Muscle of leg (tissue), 11 donors: ENCODE measurements around the gene DLG1. TPM values are rescaled to one million over a fixed set of nuclear protein-coding genes. Genes with fewer than 3 reads are reported as not detected.
A peak's percentile ranks its signal among the peaks of the same experiment; 100 is the strongest.

Experiments used
- DNase-seq: peaks from one replicate; pipeline ENCODE4 v3.0.0; 2013
- H3K27ac ChIP-seq: one replicate; pipeline ENCODE4 v1.5.1; 2013; ENCODE audit warnings: mild to moderate bottlenecking, low read length, control low read depth
- H3K27me3 ChIP-seq: one replicate; pipeline ENCODE4 v1.6.1; 2013; ENCODE audit warnings: low read length; ENCODE audit not compliant: control insufficient read depth, insufficient read depth
- H3K36me3 ChIP-seq: one replicate; pipeline ENCODE4 v1.6.1; 2013; ENCODE audit warnings: low read length; ENCODE audit not compliant: control insufficient read depth, insufficient read depth
- H3K4me1 ChIP-seq: one replicate; pipeline ENCODE4 v1.6.1; 2013; ENCODE audit warnings: low read length; ENCODE audit not compliant: control insufficient read depth, insufficient read depth
- H3K4me3 ChIP-seq: one replicate; pipeline ENCODE4 v1.5.1; 2013; ENCODE audit warnings: low read length, control low read depth
- H3K9me3 ChIP-seq: replicated peaks from 2 replicates; pipeline ENCODE4 v1.6.1; 2013; ENCODE audit warnings: low read depth, low read length; ENCODE audit not compliant: control insufficient read depth
- WGBS: methylation state at CpG from one replicate; pipeline ENCODE4 v1.1.5; 2013; ENCODE audit warnings: missing lambda C conversion rate; ENCODE audit not compliant: insufficient coverage; 5-methylcytosine and 5-hydroxymethylcytosine counted together
- polyA plus RNA-seq, 8 donors: library from polyadenylated mRNA; unstranded; fragments of 120-200 nt; gene quantifications; one replicate each; pipeline versions ENCODE4 v1.2.1 to v1.2.3, GENCODE V29; 2013; ENCODE audit warnings: inconsistent platforms in 1 of 8, low replicate concordance in 1 of 8; ENCODE audit not compliant: insufficient read length in 8 of 8, insufficient read depth in 1 of 8
- total RNA-seq: library from RNA; stranded (reverse); fragments of 120-200 nt; gene quantifications from one replicate; pipeline ENCODE4 v1.2.4, GENCODE V29; 2013

The DLG1 gene
- total and polyA plus RNA-seq, 9 donors = 27.7 to 47.3 (median 39.0) TPM

DNA sequence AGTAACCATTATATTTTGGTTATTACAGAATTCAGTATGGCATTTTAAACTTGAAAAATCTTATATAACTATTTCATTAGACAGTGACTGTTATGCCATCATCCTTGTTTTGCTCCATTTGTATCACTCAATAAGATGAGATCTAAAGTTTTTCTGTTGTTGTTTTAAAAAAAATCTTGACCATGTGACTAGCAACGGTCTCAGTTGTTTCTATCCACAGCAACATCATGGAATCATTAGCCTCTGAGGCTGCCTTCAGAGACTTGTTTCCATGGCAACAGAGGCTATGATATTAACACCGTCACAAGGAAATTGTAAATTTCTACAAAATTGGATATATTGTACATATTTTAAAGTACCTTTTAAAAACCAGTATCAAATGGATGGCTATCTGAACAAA, 129.8 kb downstream of the DLG1 start:
- H3K4me3 ChIP-seq = no peak overlapping the region
- no peaks in the 10 kb centered on the region for H3K27me3 ChIP-seq
- H3K27ac ChIP-seq = peak overlapping the region; percentile 91
- H3K4me1 ChIP-seq = peaks cover 3% of the 10 kb centered on the region
- no peaks in the 10 kb centered on the region for H3K9me3 ChIP-seq
- WGBS = no CpG with 5 or more reads among the region's 2 CpGs
- H3K36me3 ChIP-seq = no peaks in the 10 kb centered on the region
- peak; percentile 98 for DNase-seq

DNA sequence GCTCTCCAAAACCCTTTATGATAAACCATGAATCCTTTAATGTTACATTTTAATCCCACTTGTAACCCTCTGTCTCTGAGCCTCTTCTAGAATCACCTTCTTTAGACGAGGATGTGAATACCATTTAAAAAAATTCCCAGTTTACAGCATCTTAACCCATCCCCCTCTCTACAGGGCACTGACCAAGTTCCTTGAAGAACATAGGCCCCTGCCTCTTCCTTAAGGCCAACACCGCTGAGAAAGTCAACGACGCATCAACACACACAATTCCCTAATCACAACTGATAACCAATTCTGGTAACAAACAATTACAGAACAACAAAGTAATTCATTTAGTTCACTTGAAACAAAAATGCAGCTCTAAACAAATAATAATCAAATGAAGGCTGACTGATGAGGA, 130.3 kb downstream of the DLG1 start:
- H3K27me3 ChIP-seq = no peaks in the 10 kb centered on the region
- WGBS = 71% methylated on average over 4 of the region's 4 CpGs
- no peaks in the 10 kb centered on the region for H3K36me3 ChIP-seq
- no peaks in the 10 kb centered on the region for H3K9me3 ChIP-seq
- no peak overlapping the region for H3K4me3 ChIP-seq
- peak overlapping the region; percentile 88 for H3K27ac ChIP-seq
- H3K4me1 ChIP-seq = peaks cover 3% of the 10 kb centered on the region
- DNase-seq = peak; percentile 16

DNA sequence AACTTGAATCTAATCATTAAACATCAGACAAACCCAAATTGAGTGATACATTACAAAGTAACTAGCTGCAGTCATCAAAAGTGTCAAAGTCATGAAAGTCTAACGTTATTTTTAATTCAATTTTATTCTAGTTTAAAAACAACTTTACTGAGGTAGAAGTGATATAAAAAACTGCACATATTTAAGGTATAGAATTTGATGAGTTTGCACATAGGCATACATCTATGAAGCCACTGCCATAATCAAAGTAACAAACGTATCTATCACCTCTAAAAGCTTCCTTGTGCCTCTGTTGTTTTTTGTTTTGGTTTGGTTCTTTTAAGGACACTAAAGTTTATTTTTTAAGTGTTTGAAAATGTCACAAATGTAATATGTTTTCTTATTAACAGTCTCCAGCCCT, 130.9 kb downstream of the DLG1 start:
- no peak for DNase-seq
- Histone ChIP-seq H3K36me3 (no peaks in the 10 kb centered on the region), H3K4me3 (no peak overlapping the region), H3K9me3 (no peaks in the 10 kb centered on the region), H3K27me3 (no peaks in the 10 kb centered on the region), H3K4me1 (peaks cover 3% of the 10 kb centered on the region), H3K27ac (peak overlapping the region; percentile 88)
- WGBS = no CpG with 5 or more reads among the region's 2 CpGs

DNA sequence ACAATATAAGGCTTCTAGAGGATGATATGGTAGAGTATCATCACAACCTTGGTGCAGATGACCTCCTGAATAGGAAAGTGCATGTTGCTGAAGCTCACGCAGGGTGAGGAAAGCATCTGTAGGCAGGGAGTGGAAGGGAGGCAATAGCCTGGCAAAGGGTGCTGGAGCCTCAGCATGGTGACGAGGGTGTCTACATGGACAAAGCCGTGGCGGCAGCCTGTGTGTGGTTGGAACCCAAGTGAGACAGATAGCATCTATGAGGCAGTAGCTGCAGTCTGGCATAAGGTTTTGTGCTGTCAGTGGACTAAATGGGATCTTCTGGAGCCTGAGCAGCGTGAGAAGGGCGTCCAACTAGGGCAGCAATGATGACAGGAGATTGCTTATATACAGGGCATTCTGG, 132.5 kb downstream of the DLG1 start:
- no peak overlapping the region for H3K4me3 ChIP-seq
- H3K36me3 ChIP-seq = no peaks in the 10 kb centered on the region
- H3K4me1 ChIP-seq = peaks cover 3% of the 10 kb centered on the region
- no peaks in the 10 kb centered on the region for H3K27me3 ChIP-seq
- no peak overlapping the region for H3K27ac ChIP-seq
- no peak for DNase-seq
- H3K9me3 ChIP-seq = no peaks in the 10 kb centered on the region
- WGBS = 98% methylated on average over 6 of the region's 6 CpGs

DNA sequence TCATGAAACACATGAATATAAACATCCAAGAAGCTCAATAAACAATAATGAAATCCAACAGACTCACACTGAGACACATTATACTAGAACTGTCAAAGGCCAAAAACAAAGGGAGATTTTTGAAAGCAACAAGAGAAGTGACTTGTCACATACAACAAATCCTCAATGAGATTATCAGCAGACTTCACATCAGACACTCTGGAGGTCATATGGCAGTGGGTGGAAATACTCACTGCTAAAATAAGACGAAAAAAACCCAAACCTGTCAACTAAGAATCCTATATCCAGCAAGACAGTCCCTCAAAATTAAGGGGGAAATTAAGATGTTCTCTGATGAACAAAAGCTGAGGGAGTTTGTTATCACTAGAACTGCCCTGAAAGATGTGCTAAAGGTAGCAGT, 143.4 kb downstream of the DLG1 start:
- Histone ChIP-seq H3K9me3 (peaks cover 8% of the 10 kb centered on the region), H3K36me3 (no peaks in the 10 kb centered on the region), H3K27ac (no peak overlapping the region), H3K4me1 (no peaks in the 10 kb centered on the region), H3K27me3 (no peaks in the 10 kb centered on the region), H3K4me3 (no peak overlapping the region)
- WGBS = no CpG with 5 or more reads among the region's 1 CpG
- no peak for DNase-seq

DNA sequence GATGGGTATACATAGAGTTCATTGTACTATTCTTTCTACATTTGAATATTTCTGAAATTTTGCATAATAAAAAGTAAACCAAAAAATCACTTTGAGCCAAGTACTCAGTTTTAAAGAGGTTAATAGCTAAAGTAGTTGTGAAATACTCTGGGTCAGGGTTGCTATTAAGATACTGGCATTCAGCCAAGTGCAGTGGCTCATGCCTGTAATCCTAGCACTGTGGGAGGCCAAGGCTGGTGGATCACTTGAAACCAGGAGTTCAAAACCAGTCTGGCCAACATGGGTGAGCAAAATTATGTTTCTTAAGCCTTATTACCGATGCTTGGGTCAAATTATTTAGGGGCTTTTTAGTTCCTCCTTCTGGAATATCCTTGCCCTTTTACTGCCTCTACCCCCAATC, 146.8 kb downstream of the DLG1 start:
- no CpG with 5 or more reads among the region's 1 CpG for WGBS
- no peaks in the 10 kb centered on the region for H3K4me1 ChIP-seq
- DNase-seq = peak; percentile 39
- peaks cover 8% of the 10 kb centered on the region for H3K9me3 ChIP-seq
- no peaks in the 10 kb centered on the region for H3K27me3 ChIP-seq
- H3K36me3 ChIP-seq = no peaks in the 10 kb centered on the region
- H3K4me3 ChIP-seq = no peak overlapping the region
- H3K27ac ChIP-seq = no peak overlapping the region

DNA sequence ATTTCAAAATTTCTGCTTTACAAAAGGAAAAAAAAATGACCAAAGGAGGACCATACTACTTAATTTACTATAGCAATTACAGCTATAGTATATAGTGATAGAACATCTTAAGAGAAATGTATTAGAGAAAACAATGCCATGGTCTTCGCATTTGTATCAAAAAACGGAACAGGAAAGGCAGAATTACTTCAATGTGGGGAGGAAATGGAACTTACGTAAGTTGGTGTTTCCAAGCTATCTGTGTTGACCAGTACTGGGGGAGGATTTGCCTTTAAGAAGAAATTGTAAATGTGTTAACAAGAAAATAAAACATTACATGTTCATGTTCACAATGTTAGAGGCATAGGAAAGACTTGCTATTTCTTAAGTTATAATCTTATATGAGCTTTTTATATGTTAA, 148.9 kb downstream of the DLG1 start:
- no peaks in the 10 kb centered on the region for H3K9me3 ChIP-seq
- no peaks in the 10 kb centered on the region for H3K36me3 ChIP-seq
- H3K27me3 ChIP-seq = no peaks in the 10 kb centered on the region
- peak; percentile 47 for DNase-seq
- no peaks in the 10 kb centered on the region for H3K4me1 ChIP-seq
- WGBS = 90% methylated on average over 2 of the region's 3 CpGs
- no peak overlapping the region for H3K4me3 ChIP-seq
- H3K27ac ChIP-seq = no peak overlapping the region

DNA sequence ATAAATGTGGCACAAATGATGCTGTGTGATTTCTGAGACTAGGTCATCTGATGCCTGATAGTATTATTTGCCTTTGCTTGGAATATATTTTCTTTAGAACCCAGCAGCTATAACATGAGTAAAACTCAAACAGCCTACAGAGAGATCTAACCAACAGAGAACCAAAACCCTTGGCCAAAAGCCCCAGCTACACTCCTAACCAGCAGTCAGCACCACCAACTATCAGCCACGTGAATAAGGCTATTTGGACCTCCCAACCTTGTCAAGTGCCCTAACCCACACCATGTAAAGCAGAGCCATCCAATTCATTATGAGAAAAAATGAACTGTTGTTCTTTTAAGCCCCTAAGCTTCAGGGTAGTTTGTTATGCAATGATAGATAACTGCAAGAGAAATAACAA, 154.2 kb downstream of the DLG1 start:
- DNase-seq = no peak
- Histone ChIP-seq H3K27me3 (no peaks in the 10 kb centered on the region), H3K4me1 (no peaks in the 10 kb centered on the region), H3K27ac (no peak overlapping the region), H3K9me3 (no peaks in the 10 kb centered on the region), H3K4me3 (no peak overlapping the region), H3K36me3 (peaks cover 6% of the 10 kb centered on the region)
- WGBS = no CpG with 5 or more reads among the region's 1 CpG

DNA sequence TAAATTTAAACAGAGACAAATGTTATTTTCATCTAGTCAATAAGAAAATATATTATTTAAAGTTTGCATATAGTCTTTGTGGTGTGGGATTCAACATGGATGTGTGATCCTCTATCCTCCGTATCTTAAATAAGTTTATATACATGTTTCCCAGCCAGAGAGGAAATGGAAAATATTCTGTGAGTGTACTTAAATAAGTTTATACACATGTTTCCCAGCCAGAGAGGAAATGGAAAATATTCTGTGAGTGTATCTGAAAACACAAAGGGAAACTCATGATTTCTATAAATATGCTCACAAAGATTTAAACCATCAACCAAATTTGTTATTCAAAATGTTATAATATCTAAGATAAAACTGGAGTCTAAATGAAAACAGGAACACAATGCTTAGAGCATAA, 158.8 kb downstream of the DLG1 start:
- H3K4me1 ChIP-seq = no peaks in the 10 kb centered on the region
- no peaks in the 10 kb centered on the region for H3K27me3 ChIP-seq
- DNase-seq = peak; percentile 73
- WGBS = no CpG with 5 or more reads among the region's 1 CpG
- peaks cover 19% of the 10 kb centered on the region for H3K36me3 ChIP-seq
- no peaks in the 10 kb centered on the region for H3K9me3 ChIP-seq
- peak overlapping the region; percentile 57 for H3K27ac ChIP-seq
- H3K4me3 ChIP-seq = no peak overlapping the region

DNA sequence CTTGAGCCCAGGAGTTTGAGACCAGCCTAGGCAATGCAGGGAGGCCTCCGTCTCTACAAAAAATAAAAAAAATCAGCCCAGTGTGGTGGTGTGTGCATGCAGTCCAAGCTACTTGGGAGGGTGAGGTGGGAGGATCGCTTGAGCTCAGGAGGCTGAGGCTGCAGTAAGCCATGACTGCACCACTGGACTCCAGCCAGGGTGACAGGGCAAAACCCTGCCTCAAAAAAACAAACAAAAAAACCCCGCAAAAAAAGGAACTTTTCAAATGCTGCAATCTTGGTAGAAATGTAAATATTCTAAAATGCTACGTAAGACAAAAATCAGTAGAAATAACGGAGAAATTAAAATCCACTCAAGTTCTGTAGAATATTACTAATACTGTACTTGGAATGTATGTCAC, 160.7 kb downstream of the DLG1 start:
- Histone ChIP-seq H3K27me3 (no peaks in the 10 kb centered on the region), H3K27ac (no peak overlapping the region), H3K9me3 (no peaks in the 10 kb centered on the region), H3K36me3 (peaks cover 23% of the 10 kb centered on the region), H3K4me3 (no peak overlapping the region), H3K4me1 (no peaks in the 10 kb centered on the region)
- peak; percentile 36 for DNase-seq
- WGBS = no CpG with 5 or more reads among the region's 5 CpGs

DNA sequence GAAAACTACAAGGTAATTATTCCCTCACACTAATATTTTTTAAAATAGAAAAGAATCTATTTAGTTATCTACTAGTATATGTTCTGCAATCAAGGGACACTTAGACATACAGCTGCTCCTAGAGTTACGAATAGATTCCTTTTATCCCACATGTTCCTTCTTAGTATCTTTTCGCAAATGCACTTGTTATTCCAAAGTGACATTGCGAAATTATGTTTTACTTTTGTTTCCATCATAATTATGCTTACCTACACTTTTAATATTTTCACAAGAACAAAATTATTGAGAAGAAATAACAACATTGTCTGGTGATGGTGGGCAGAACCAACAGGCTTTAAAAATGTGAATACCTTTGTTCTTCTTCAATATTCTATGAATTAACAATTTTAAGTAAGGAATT, 161.7 kb downstream of the DLG1 start:
- DNase-seq = no peak
- no peak overlapping the region for H3K4me3 ChIP-seq
- H3K36me3 ChIP-seq = peaks cover 23% of the 10 kb centered on the region
- WGBS = no CpG with 5 or more reads among the region's 3 CpGs
- H3K4me1 ChIP-seq = no peaks in the 10 kb centered on the region
- no peaks in the 10 kb centered on the region for H3K9me3 ChIP-seq
- H3K27ac ChIP-seq = no peak overlapping the region
- no peaks in the 10 kb centered on the region for H3K27me3 ChIP-seq
